H9 (cell line): ENCODE data around the gene C3orf38. TPM values are rescaled to one million over a fixed set of nuclear protein-coding genes. Genes with fewer than 3 reads are reported as not detected.

Source experiments
- DNase-seq: peaks from one replicate; pipeline ENCODE4 v3.0.0-alpha.2; 2017
- H2AFZ ChIP-seq: one replicate; pipeline ENCODE4 v1.6.1; 2013; ENCODE audit warnings: mild to moderate bottlenecking, low read length, control low read depth, moderate library complexity
- H2AK5ac ChIP-seq: 2 replicates; pipeline ENCODE4 v1.6.1; 2013; ENCODE audit warnings: low read length, control low read depth, mixed read lengths; ENCODE audit not compliant: insufficient read length
- H2BK120ac ChIP-seq: one replicate; pipeline ENCODE4 v1.6.1; 2013; ENCODE audit warnings: low read depth, mild to moderate bottlenecking, low read length, control low read depth, inconsistent platforms; ENCODE audit not compliant: poor library complexity, severe bottlenecking
- H2BK12ac ChIP-seq: 2 replicates; pipeline ENCODE4 v1.6.1; 2013; ENCODE audit warnings: low read length, control low read depth, mixed read lengths, low read depth; ENCODE audit not compliant: insufficient read length
- H2BK15ac ChIP-seq: 2 replicates; pipeline ENCODE4 v1.6.1; 2013; ENCODE audit warnings: low read depth, low read length, control low read depth
- H2BK20ac ChIP-seq: one replicate; pipeline ENCODE4 v1.6.1; 2013; ENCODE audit warnings: low read depth, mild to moderate bottlenecking, low read length, control low read depth, inconsistent platforms; ENCODE audit not compliant: poor library complexity, severe bottlenecking
- H2BK5ac ChIP-seq: 2 replicates; pipeline ENCODE4 v1.6.1; 2013; ENCODE audit warnings: low read length, control low read depth, mixed read lengths; ENCODE audit not compliant: insufficient read length
- H3K14ac ChIP-seq: 2 replicates; pipeline ENCODE4 v1.6.1; 2013; ENCODE audit warnings: low read length, control low read depth; ENCODE audit not compliant: insufficient read depth
- H3K18ac ChIP-seq: 2 replicates; pipeline ENCODE4 v1.6.1; 2013; ENCODE audit warnings: low read depth, mild to moderate bottlenecking, mixed read lengths, low read length, control low read depth; ENCODE audit not compliant: insufficient read length
- H3K23ac ChIP-seq: 2 replicates; pipeline ENCODE4 v1.6.1; 2013; ENCODE audit warnings: low read length, control low read depth, mixed read lengths, low read depth; ENCODE audit not compliant: insufficient read length
- H3K23me2 ChIP-seq: 2 replicates; pipeline ENCODE4 v1.6.1; 2013; ENCODE audit warnings: low read depth, mild to moderate bottlenecking, mixed read lengths, low read length, control low read depth; ENCODE audit not compliant: insufficient read length, poor library complexity, severe bottlenecking
- H3K27ac ChIP-seq: 2 replicates; pipeline ENCODE4 v1.5.1; 2013; ENCODE audit warnings: low read length, control low read depth, mixed read lengths, low read depth; ENCODE audit not compliant: insufficient read length
- H3K27me3 ChIP-seq: 2 replicates; pipeline ENCODE4 v1.6.1; 2013; ENCODE audit warnings: low read length, control low read depth, inconsistent platforms; ENCODE audit not compliant: insufficient read depth
- H3K4ac ChIP-seq: 2 replicates; pipeline ENCODE4 v1.6.1; 2013; ENCODE audit warnings: low read depth, mild to moderate bottlenecking, control low read depth, inconsistent platforms, low read length, moderate library complexity
- H3K4me1 ChIP-seq: 2 replicates; pipeline ENCODE4 v1.6.1; 2013; ENCODE audit warnings: low read length, control low read depth, inconsistent platforms; ENCODE audit not compliant: insufficient read depth
- H3K4me2 ChIP-seq: 2 replicates; pipeline ENCODE4 v1.6.1; 2013; ENCODE audit warnings: low read length, control low read depth, mixed read lengths; ENCODE audit not compliant: insufficient read length, insufficient read depth
- H3K56ac ChIP-seq: 2 replicates; pipeline ENCODE4 v1.6.1; 2013; ENCODE audit warnings: low read depth, mild to moderate bottlenecking, mixed read lengths, low read length, control low read depth; ENCODE audit not compliant: insufficient read length
- H3K79me1 ChIP-seq: 2 replicates; pipeline ENCODE4 v1.6.1; 2013; ENCODE audit warnings: low read depth, mild to moderate bottlenecking, moderate library complexity, low read length, control low read depth, inconsistent platforms; ENCODE audit not compliant: insufficient read depth, poor library complexity, severe bottlenecking
- H3K79me2 ChIP-seq: 2 replicates; pipeline ENCODE4 v1.6.1; 2013; ENCODE audit warnings: low read length, control low read depth, inconsistent platforms; ENCODE audit not compliant: insufficient read depth
- H3K9ac ChIP-seq: 2 replicates; pipeline ENCODE4 v1.6.1; 2013; ENCODE audit warnings: low read length, control low read depth, mixed read lengths; ENCODE audit not compliant: insufficient read length; ENCODE audit errors: extremely low read depth
- H3K9me3 ChIP-seq: one replicate; pipeline ENCODE4 v1.6.1; 2013; ENCODE audit warnings: low read depth, low read length, inconsistent platforms; ENCODE audit not compliant: control insufficient read depth
- H3T11ph ChIP-seq: one replicate; pipeline ENCODE4 v1.6.1; 2013; ENCODE audit warnings: mild to moderate bottlenecking, low read length, control low read depth, inconsistent platforms
- H4K20me1 ChIP-seq: one replicate; pipeline ENCODE4 v1.6.1; 2013; ENCODE audit not compliant: control insufficient read depth, insufficient read length, insufficient read depth
- H4K5ac ChIP-seq: 2 replicates; pipeline ENCODE4 v1.6.1; 2013; ENCODE audit warnings: low read depth, mild to moderate bottlenecking, mixed read lengths, low read length, control low read depth; ENCODE audit not compliant: insufficient read length
- H4K8ac ChIP-seq: replicated peaks from 2 replicates; pipeline ENCODE4 v1.6.1; 2013; ENCODE audit warnings: low read length, control low read depth, mixed read lengths, low read depth; ENCODE audit not compliant: insufficient read length
- H4K91ac ChIP-seq: 2 replicates; pipeline ENCODE4 v1.6.1; 2013; ENCODE audit warnings: low read depth, mild to moderate bottlenecking, moderate library complexity, mixed read lengths, low read length, control low read depth; ENCODE audit not compliant: insufficient read length
- H3K27ac Mint-ChIP-seq, 3 experiments: 2 replicates in 2 of 3; 3 replicates in 1 of 3; pipeline ENCODE4 v1.8.0; 2020 to 2021; ENCODE audit warnings: mixed read lengths in 3 of 3, mild to moderate bottlenecking in 1 of 3, moderate library complexity in 1 of 3
- H3K27me3 Mint-ChIP-seq: 2 replicates; pipeline ENCODE4 v1.8.0; 2021; ENCODE audit warnings: low read depth, mild to moderate bottlenecking, moderate library complexity, mixed read lengths
- H3K36me3 Mint-ChIP-seq, 3 experiments: 2 replicates in 2 of 3; 3 replicates in 1 of 3; pipeline ENCODE4 v1.8.0; 2020 to 2021; ENCODE audit warnings: low read depth in 3 of 3, mixed read lengths in 3 of 3; ENCODE audit not compliant: insufficient read depth in 1 of 3
- H3K4me1 Mint-ChIP-seq, 2 experiments: 2 replicates each; pipeline ENCODE4 v1.8.0; 2020; ENCODE audit warnings: mixed read lengths in 2 of 2
- H3K4me3 Mint-ChIP-seq, 2 experiments: 2 replicates in 1 of 2; 3 replicates in 1 of 2; pipeline ENCODE4 v1.8.0; 2020 to 2021; ENCODE audit warnings: mild to moderate bottlenecking in 2 of 2, mixed read lengths in 2 of 2, moderate library complexity in 1 of 2
- H3K9me3 Mint-ChIP-seq, 2 experiments: 2 replicates in 1 of 2; 3 replicates in 1 of 2; pipeline ENCODE4 v1.8.0; 2020; ENCODE audit warnings: mild to moderate bottlenecking in 2 of 2, mixed read lengths in 2 of 2, moderate library complexity in 1 of 2
- WGBS: extraction: QIAGEN DNeasy Blood & Tissue Kit; methylation state at CpG from one replicate; pipeline ENCODE4 v1.1.7; 2013; ENCODE audit warnings: missing lambda C conversion rate, low lambda C conversion rate, mixed read lengths; ENCODE audit not compliant: insufficient read length; ENCODE audit errors: extremely low coverage; 5-methylcytosine and 5-hydroxymethylcytosine counted together
- total RNA-seq: library from RNA; stranded (reverse); gene quantifications from 2 replicates; pipeline ENCODE4 v1.2.1, GENCODE V29; 2021
- TF ChIP-seq, protein P1 (sequence below): fragments of 200-600 bp; sonication (generic); conservative IDR thresholded peaks from 3 replicates; pipeline ENCODE4 v1.8.0; 2021; ENCODE audit warnings: antibody characterized with exemption, mild to moderate bottlenecking

The C3orf38 gene
- total RNA-seq, 1 experiment from 2014 or later: 36.6 TPM

DNA sequence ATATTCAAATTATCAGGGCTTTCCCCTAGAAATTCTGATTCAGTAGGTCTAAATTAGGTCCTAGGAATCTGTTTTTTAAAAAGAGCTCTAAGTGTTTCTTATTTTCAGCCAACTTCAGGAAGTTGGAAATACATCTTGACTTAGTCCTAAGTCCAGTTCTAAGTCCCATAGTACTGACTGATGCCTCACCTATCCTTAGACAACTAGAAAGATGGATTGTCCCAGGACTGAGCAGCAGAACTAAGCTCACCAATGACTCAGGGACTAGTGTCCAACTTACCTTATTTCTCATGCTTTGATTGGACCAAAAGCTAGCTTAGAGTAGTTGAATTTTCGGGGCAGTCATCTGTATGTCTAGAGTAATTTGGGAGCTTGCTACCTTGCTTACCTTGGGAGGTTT is 26.2 kb upstream of the C3orf38 start:
- no peaks in the 10 kb centered on the region for H3K27me3 Mint-ChIP-seq
- Histone ChIP-seq H3T11ph (no peak overlapping the region), H3K23ac (no peak overlapping the region), H3K27me3 (no peaks in the 10 kb centered on the region), H3K4ac (no peak overlapping the region), H3K23me2 (no peaks in the 10 kb centered on the region), H3K27ac (no peak overlapping the region), H3K18ac (no peak overlapping the region), H2BK5ac (no peak overlapping the region), H4K91ac (no peak overlapping the region), H3K9me3 (no peaks in the 10 kb centered on the region), H2BK15ac (no peak overlapping the region), H4K5ac (no peak overlapping the region), H3K4me2 (no peak overlapping the region), H4K8ac (no peak overlapping the region), H2BK12ac (no peak overlapping the region), H3K14ac (no peak overlapping the region), H3K9ac (no peak overlapping the region), H2BK20ac (no peak overlapping the region), H2AK5ac (no peak overlapping the region), H3K56ac (no peak overlapping the region), H2AFZ (no peak overlapping the region), H2BK120ac (no peak overlapping the region), H3K79me1 (no peaks in the 10 kb centered on the region), H3K4me1 (no peaks in the 10 kb centered on the region; the same call in 1 of the 2 replicates), H3K79me2 (no peaks in the 10 kb centered on the region), H4K20me1 (no peaks in the 10 kb centered on the region)
- H3K4me3 Mint-ChIP-seq: no peak overlapping the region
- H3K36me3 Mint-ChIP-seq: no peaks in the 10 kb centered on the region
- no CpG with 5 or more reads among the region's 1 CpG for WGBS
- no peak overlapping the region for H3K27ac Mint-ChIP-seq
- no peak for DNase-seq
- peaks cover 3 to 5% of the 10 kb centered on the region in 2 experiments for H3K4me1 Mint-ChIP-seq
- H3K9me3 Mint-ChIP-seq: no peaks in the 10 kb centered on the region
- TF ChIP-seq, protein P1, sequence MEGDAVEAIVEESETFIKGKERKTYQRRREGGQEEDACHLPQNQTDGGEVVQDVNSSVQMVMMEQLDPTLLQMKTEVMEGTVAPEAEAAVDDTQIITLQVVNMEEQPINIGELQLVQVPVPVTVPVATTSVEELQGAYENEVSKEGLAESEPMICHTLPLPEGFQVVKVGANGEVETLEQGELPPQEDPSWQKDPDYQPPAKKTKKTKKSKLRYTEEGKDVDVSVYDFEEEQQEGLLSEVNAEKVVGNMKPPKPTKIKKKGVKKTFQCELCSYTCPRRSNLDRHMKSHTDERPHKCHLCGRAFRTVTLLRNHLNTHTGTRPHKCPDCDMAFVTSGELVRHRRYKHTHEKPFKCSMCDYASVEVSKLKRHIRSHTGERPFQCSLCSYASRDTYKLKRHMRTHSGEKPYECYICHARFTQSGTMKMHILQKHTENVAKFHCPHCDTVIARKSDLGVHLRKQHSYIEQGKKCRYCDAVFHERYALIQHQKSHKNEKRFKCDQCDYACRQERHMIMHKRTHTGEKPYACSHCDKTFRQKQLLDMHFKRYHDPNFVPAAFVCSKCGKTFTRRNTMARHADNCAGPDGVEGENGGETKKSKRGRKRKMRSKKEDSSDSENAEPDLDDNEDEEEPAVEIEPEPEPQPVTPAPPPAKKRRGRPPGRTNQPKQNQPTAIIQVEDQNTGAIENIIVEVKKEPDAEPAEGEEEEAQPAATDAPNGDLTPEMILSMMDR: no peak
